HepG2 (cell line): ENCODE results near the gene KLF5. TPM values are rescaled to one million over a fixed set of nuclear protein-coding genes. Genes with fewer than 3 reads are reported as not detected.

Experiments used
- CREB3 ChIP-seq: sonication (generic); formaldehyde crosslinking; IDR thresholded peaks from 2 replicates; pipeline ENCODE4 v1.5.0; 2020; ENCODE audit warnings: missing genetic modification reagents
- E2F1 ChIP-seq: sonication (generic); formaldehyde crosslinking; IDR thresholded peaks from 2 replicates; pipeline ENCODE4 v1.5.0; 2020; ENCODE audit warnings: missing genetic modification reagents
- FIP1L1 ChIP-seq: fragments of 200-400 bp; formaldehyde crosslinking; IDR thresholded peaks from 2 replicates; pipeline ENCODE4 v1.6.1; 2018; ENCODE audit warnings: low read depth, mild to moderate bottlenecking, low read length, moderate library complexity, borderline replicate concordance; ENCODE audit not compliant: insufficient read depth
- FOXP4 ChIP-seq: sonication (generic); formaldehyde crosslinking; IDR thresholded peaks from 2 replicates; pipeline ENCODE4 v1.4.0; 2020; ENCODE audit warnings: missing genetic modification reagents
- GATAD1 ChIP-seq: IDR thresholded peaks from 2 replicates; pipeline ENCODE4 v1.6.1; 2016; ENCODE audit warnings: missing genetic modification reagents, missing compliant biosample characterization
- HDAC6 ChIP-seq: fragments of 200-600 bp; sonication (generic); IDR thresholded peaks from 2 replicates; pipeline ENCODE4 v1.7.0; 2017; ENCODE audit warnings: mild to moderate bottlenecking, antibody characterized with exemption, low read length, low read depth
- HHEX ChIP-seq: IDR thresholded peaks from 2 replicates; pipeline ENCODE4 v1.6.1; 2016; ENCODE audit warnings: control low read depth
- JUN ChIP-seq: sonication (generic); formaldehyde crosslinking; IDR thresholded peaks from 2 replicates; pipeline ENCODE4 v1.4.0; 2020; ENCODE audit warnings: mild to moderate bottlenecking, missing genetic modification reagents
- KLF11 ChIP-seq: IDR thresholded peaks from 2 replicates; pipeline ENCODE4 v1.6.1; 2016; ENCODE audit warnings: missing compliant biosample characterization
- MIER2 ChIP-seq: IDR thresholded peaks from 2 replicates; pipeline ENCODE4 v1.6.1; 2016; ENCODE audit warnings: missing biosample characterization, missing genetic modification reagents
- MLLT10 ChIP-seq: sonication (generic); formaldehyde crosslinking; IDR thresholded peaks from 2 replicates; pipeline ENCODE4 v1.4.0; 2020; ENCODE audit warnings: missing genetic modification reagents
- NFRKB ChIP-seq: fragments of 450-650 bp; IDR thresholded peaks from 2 replicates; pipeline ENCODE4 v1.6.1; 2017
- NPAS2 ChIP-seq: sonication (generic); formaldehyde crosslinking; IDR thresholded peaks from 2 replicates; pipeline ENCODE4 v1.8.0; 2022; ENCODE audit warnings: mild to moderate bottlenecking, missing genetic modification reagents, borderline replicate concordance
- ONECUT2 ChIP-seq: sonication (generic); formaldehyde crosslinking; IDR thresholded peaks from 2 replicates; pipeline ENCODE4 v1.4.0; 2020; ENCODE audit warnings: missing genetic modification reagents
- PAXIP1 ChIP-seq: sonication (generic); formaldehyde crosslinking; conservative IDR thresholded peaks from 2 replicates; pipeline ENCODE4 v1.4.0; 2020; ENCODE audit warnings: mild to moderate bottlenecking, missing genetic modification reagents, moderate library complexity
- PLSCR1 ChIP-seq: sonication (generic); formaldehyde crosslinking; IDR thresholded peaks from 2 replicates; pipeline ENCODE4 v1.5.0; 2020; ENCODE audit warnings: missing genetic modification reagents, mild to moderate bottlenecking, borderline replicate concordance
- SUZ12 ChIP-seq: fragments of 150-350 bp; IDR thresholded peaks from 2 replicates; pipeline ENCODE4 v1.6.1; 2014; ENCODE audit warnings: low read depth, low read length
- ZFX ChIP-seq: sonication (generic); formaldehyde crosslinking; IDR thresholded peaks from 2 replicates; pipeline ENCODE4 v1.4.0; 2020; ENCODE audit warnings: mild to moderate bottlenecking, low read depth, missing genetic modification reagents, moderate library complexity
- ZMYM3 ChIP-seq: sonication (generic); formaldehyde crosslinking; IDR thresholded peaks from 2 replicates; pipeline ENCODE4 v1.5.1; 2020; ENCODE audit warnings: mild to moderate bottlenecking, missing genetic modification reagents
- ZNF292 ChIP-seq: sonication (generic); formaldehyde crosslinking; IDR thresholded peaks from 2 replicates; pipeline ENCODE4 v1.8.1; 2022; ENCODE audit warnings: mild to moderate bottlenecking, low read depth, missing genetic modification reagents, borderline replicate concordance
- ZNF570 ChIP-seq: sonication (generic); formaldehyde crosslinking; IDR thresholded peaks from 2 replicates; pipeline ENCODE4 v1.4.0; 2020; ENCODE audit warnings: mild to moderate bottlenecking, missing genetic modification reagents, borderline replicate concordance
- ZNF615 ChIP-seq: sonication (generic); formaldehyde crosslinking; IDR thresholded peaks from 2 replicates; pipeline ENCODE4 v1.5.0; 2020; ENCODE audit warnings: mild to moderate bottlenecking, missing genetic modification reagents, borderline replicate concordance
- polyA plus RNA-seq, 8 experiments: library from polyadenylated mRNA; depleted of rRNA in 3 of 8; stranded (reverse) in 7 of 8; unstranded in 1 of 8; fragments of >200 nt; fragmentation: Illumina TruSeq in 4 of 8; extraction: Trizol in 4 of 8; gene quantifications; 2 replicates each; pipeline versions ENCODE4 v1.2.1 to v1.2.3, GENCODE V29; 2011 to 2016; ENCODE audit warnings: low read depth in 4 of 8, missing spikeins in 1 of 8, mixed read lengths in 1 of 8; ENCODE audit not compliant: insufficient read depth in 1 of 8
- total RNA-seq, 5 experiments: library from RNA; depleted of rRNA; stranded (reverse); fragments of >200 nt; fragmentation: Illumina TruSeq; extraction: Trizol; gene quantifications; 2 replicates each; pipeline ENCODE4 v1.2.3, GENCODE V29; 2016; ENCODE audit warnings: low read depth in 1 of 5

Gene KLF5
- total and polyA plus RNA-seq, 2 of the 13 experiments (the other 11 are each of a cell fraction or from before 2014, with no cell fraction given) = 1.7 to 9.2 TPM

- TF ChIP-seq ZNF570 (no peak), GATAD1 (CRISPR knock-in tag) (no peak; the same call in 1 of the 2 replicates), ZNF292 (CRISPR knock-in tag) (0 out of 2 replicates have a peak, but pooled peaks have one; percentile 15), ZNF615 (no peak), HHEX (CRISPR knock-in tag) (no peak), SUZ12 (no peak), E2F1 (no peak), ZFX (CRISPR knock-in tag) (peak; percentile 57), FIP1L1 (no peak), HDAC6 (no peak), ONECUT2 (CRISPR knock-in tag) (no peak), MLLT10 (CRISPR knock-in tag) (no peak), CREB3 (CRISPR knock-in tag) (no peak), KLF11 (CRISPR knock-in tag) (no peak), MIER2 (CRISPR knock-in tag) (no peak), NPAS2 (CRISPR knock-in tag) (no peak), PAXIP1 (CRISPR knock-in tag) (peak; percentile 84), ZMYM3 (CRISPR knock-in tag) (no peak), NFRKB (no peak), JUN (CRISPR knock-in tag) (peak; percentile 93), FOXP4 (CRISPR knock-in tag) (peak; percentile 83), PLSCR1 (CRISPR knock-in tag) (no peak)
Observed at GRCh38 chr13:73090116-73090822, 31.5 kb downstream of the KLF5 start (continued).
